HG02840 (cell line): ENCODE measurements around the gene UBXN11.
A peak's percentile ranks its signal among the peaks of the same experiment; 100 is the strongest.

ENCODE experiments used
- ATAC-seq: cut with Tn5 transposase; IDR thresholded peaks from one replicate; pipeline ENCODE4 v1.9.1; 2021; ENCODE audit warnings: mild to moderate bottlenecking, moderate library complexity, moderate number of reproducible peaks; ENCODE audit not compliant: unreplicated experiment, low FRiP score

UBXN11 gene

GRCh38 chr1:26306290-26307229 lies at the start of gene UBXN11:
TSS of gene UBXN11 (minus strand) at chr1:26306636. CDS start at chr1:26302883, 3,753 bp downstream.
- ATAC-seq: peak; percentile 96

GRCh38 chr1:26356106-26356505 lies 49.7 kb upstream of the UBXN11 start:
- ATAC-seq: no peak

GRCh38 chr1:26354972-26355371 lies 48.5 kb upstream of the UBXN11 start:
- no peak for ATAC-seq

GRCh38 chr1:26353976-26354820 lies 47.8 kb upstream of the UBXN11 start, which contains the start of gene CRYBG2:
TSS of gene CRYBG2 (minus strand) at chr1:26354130. CDS start at chr1:26346657, 7,473 bp downstream.
- no peak for ATAC-seq

GRCh38 chr1:26353210-26353859 lies 46.9 kb upstream of the UBXN11 start:
- no peak for ATAC-seq

GRCh38 chr1:26352338-26352679 lies 45.9 kb upstream of the UBXN11 start:
- no peak for ATAC-seq

- ATAC-seq: no peak
These were observed 45.3 kb upstream of the UBXN11 start for GRCh38 chr1:26351590-26352337.

- ATAC-seq: no peak
These were observed 44.5 kb upstream of the UBXN11 start for GRCh38 chr1:26350701-26351589.

- ATAC-seq: no peak
These were observed 43.9 kb upstream of the UBXN11 start for GRCh38 chr1:26350343-26350700.

GRCh38 chr1:26349877-26350244 lies 43.4 kb upstream of the UBXN11 start:
- no peak for ATAC-seq

- no peak for ATAC-seq
These were observed 42.9 kb upstream of the UBXN11 start for GRCh38 chr1:26349188-26349876.

GRCh38 chr1:26346274-26347033 lies 40.0 kb upstream of the UBXN11 start:
- ATAC-seq: no peak

GRCh38 chr1:26345718-26346117 lies 39.3 kb upstream of the UBXN11 start:
- ATAC-seq: no peak

GRCh38 chr1:26344147-26344920 lies 37.9 kb upstream of the UBXN11 start:
- no peak for ATAC-seq

GRCh38 chr1:26340047-26340481 lies 33.6 kb upstream of the UBXN11 start:
- no peak for ATAC-seq

- ATAC-seq: no peak
These were observed 32.2 kb upstream of the UBXN11 start for GRCh38 chr1:26338670-26339069.

GRCh38 chr1:26337625-26338024 lies 31.2 kb upstream of the UBXN11 start:
- ATAC-seq: no peak
